ENCODE results near the gene LCN9.

Gene LCN9

GRCh38 chr9:135673941-135674340 lies 10.8 kb downstream of the LCN9 start:
- no peak for DNase-seq

GRCh38 chr9:135674977-135675376 lies 11.9 kb downstream of the LCN9 start:
- DNase-seq: no peak

GRCh38 chr9:135676891-135677290 lies 13.8 kb downstream of the LCN9 start:
- DNase-seq: no peak

- DNase-seq: no peak
Observed at GRCh38 chr9:135677641-135678168, 14.6 kb downstream of the LCN9 start.

- no peak for DNase-seq
Observed at GRCh38 chr9:135678236-135679017, 15.3 kb downstream of the LCN9 start.

GRCh38 chr9:135680056-135680455 lies 16.9 kb downstream of the LCN9 start:
- no peak for DNase-seq

- DNase-seq: no peak
Observed at GRCh38 chr9:135681161-135681560, 18.1 kb downstream of the LCN9 start.

GRCh38 chr9:135683401-135684034 lies 20.4 kb downstream of the LCN9 start:
- no peak for DNase-seq

GRCh38 chr9:135684691-135685090 lies 21.6 kb downstream of the LCN9 start:
- DNase-seq: no peak

GRCh38 chr9:135687216-135687615 lies 24.1 kb downstream of the LCN9 start:
- DNase-seq: no peak

- no peak for DNase-seq
Observed at GRCh38 chr9:135689011-135689410, 25.9 kb downstream of the LCN9 start.

GRCh38 chr9:135690836-135691570 lies 27.9 kb downstream of the LCN9 start:
- no peak for DNase-seq

- DNase-seq: no peak
Observed at GRCh38 chr9:135692410-135692809, 29.3 kb downstream of the LCN9 start.

- DNase-seq: no peak
Observed at GRCh38 chr9:135693265-135693664, 30.2 kb downstream of the LCN9 start.

- no peak for DNase-seq
Observed at GRCh38 chr9:135693771-135694170, 30.7 kb downstream of the LCN9 start.

- no peak for DNase-seq
Observed at GRCh38 chr9:135694414-135694813, 31.3 kb downstream of the LCN9 start.

- DNase-seq: no peak
Observed at GRCh38 chr9:135695036-135695435, 31.9 kb downstream of the LCN9 start.

GRCh38 chr9:135695642-135696041 lies 32.5 kb downstream of the LCN9 start:
- no peak for DNase-seq

GRCh38 chr9:135696446-135696845 lies 33.3 kb downstream of the LCN9 start:
- DNase-seq: no peak

- no peak for DNase-seq
Observed at GRCh38 chr9:135697226-135697625, 34.1 kb downstream of the LCN9 start.

GRCh38 chr9:135698236-135698635 lies 35.1 kb downstream of the LCN9 start:
- DNase-seq: no peak

- no peak for DNase-seq
Observed at GRCh38 chr9:135698767-135699166, 35.7 kb downstream of the LCN9 start.

- no peak for DNase-seq
Observed at GRCh38 chr9:135699440-135699839, 36.3 kb downstream of the LCN9 start, which contains the start of gene SOHLH1. SOHLH1 (minus strand) TSS chr9:135699481; CDS start chr9:135699467, 14 bp downstream.

GRCh38 chr9:135700525-135700924 lies 37.4 kb downstream of the LCN9 start:
- no peak for DNase-seq
